ENCODE measurements around the gene ULK1. TPM values are rescaled to one million over a fixed set of nuclear protein-coding genes. Genes with fewer than 3 reads are reported as not detected.

Gene ULK1
- total and polyA plus RNA-seq, 2 of the 13 experiments (the other 11 are each of a cell fraction or from before 2014, with no cell fraction given), result 2.8 to 10.1 TPM

DNA sequence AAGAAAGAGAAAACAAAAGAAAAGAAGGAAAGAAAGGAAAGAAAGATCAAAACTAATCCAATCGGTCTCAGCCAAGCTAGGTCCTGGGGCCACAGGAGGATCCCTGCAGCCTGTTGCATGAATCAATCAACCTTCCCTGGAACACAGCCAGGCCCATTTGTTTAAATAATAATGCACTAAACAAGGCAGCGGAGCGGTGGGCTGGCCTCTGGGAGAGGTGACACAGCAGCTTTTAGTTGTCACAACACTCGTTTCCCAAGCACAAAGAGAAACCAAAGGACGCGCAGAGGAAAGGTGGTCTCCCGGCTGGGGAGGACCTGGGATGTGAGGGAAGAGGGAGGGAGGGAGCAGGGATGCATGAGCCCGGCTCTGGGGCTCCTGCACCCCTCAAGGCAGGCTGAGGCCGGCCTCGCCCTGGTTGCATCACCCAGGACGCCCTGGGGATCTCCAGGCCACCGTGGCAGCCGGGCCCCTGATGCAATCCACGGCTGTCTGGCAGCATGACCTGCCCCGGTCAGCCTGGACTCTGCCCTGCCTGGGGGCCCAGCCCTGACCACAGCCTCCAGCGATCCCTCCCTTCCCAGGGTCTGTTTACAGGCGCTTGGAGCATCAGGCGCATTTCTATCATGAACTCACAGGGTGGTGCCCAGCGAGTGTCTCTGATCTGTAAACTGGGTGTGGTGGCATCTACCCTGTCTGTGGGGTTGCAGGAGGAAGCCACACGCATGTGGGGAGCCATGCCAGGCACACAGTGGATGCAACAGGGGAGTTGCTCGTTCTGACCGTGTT, 33.8 kb upstream of the ULK1 start (continued):
- TF ChIP-seq KDM5B (CRISPR knock-in tag; IDR thresholded peaks at IDR 0.05; ENCODE audit: borderline replicate concordance) (peak; percentile 94; the same call in 1 of the 2 replicates), HOXA9 (CRISPR knock-in tag; IDR thresholded peaks at IDR 0.05; ENCODE audit: borderline replicate concordance) (no peak), NFIB (CRISPR knock-in tag; IDR thresholded peaks at IDR 0.05; ENCODE audit: borderline replicate concordance) (no peak), ZNF234 (CRISPR knock-in tag; conservative IDR thresholded peaks at IDR 0.05) (no peak), ZNF670 (CRISPR knock-in tag; IDR thresholded peaks at IDR 0.05; ENCODE audit: borderline replicate concordance) (peak; percentile 98), ZNF253 (CRISPR knock-in tag; IDR thresholded peaks at IDR 0.05; ENCODE audit: borderline replicate concordance) (peak; percentile 82; the same call in 1 of the 2 replicates), CREB1 (IDR thresholded peaks at IDR 0.05) (0 out of 2 replicates have a peak, but pooled peaks have one; percentile 7), CREB1 (CRISPR knock-in tag; IDR thresholded peaks at IDR 0.05) (no peak), ZNF891 (CRISPR knock-in tag; IDR thresholded peaks at IDR 0.05) (no peak; the same call in 1 of the 2 replicates), ZNF883 (CRISPR knock-in tag; IDR thresholded peaks at IDR 0.05; ENCODE audit: not compliant biosample characterization) (no peak), SMARCC2 (IDR thresholded peaks at IDR 0.05) (no peak), SYNCRIP (IDR thresholded peaks at IDR 0.05; ENCODE audit: insufficient read depth, low read depth, low read length) (no peak), ZFP36L2 (CRISPR knock-in tag; IDR thresholded peaks at IDR 0.05) (no peak), SRSF9 (IDR thresholded peaks at IDR 0.05; ENCODE audit: borderline replicate concordance, insufficient read depth, low read depth, low read length, poor library complexity, severe bottlenecking) (no peak), EP300 (IDR thresholded peaks at IDR 0.05; ENCODE audit: low read depth in 2 of 2, low read length in 2 of 2) (peak; percentile 89 to 97), EP300 (CRISPR knock-in tag; IDR thresholded peaks at IDR 0.05; ENCODE audit: borderline replicate concordance) (peak; percentile 96), ZNF121 (CRISPR knock-in tag; IDR thresholded peaks at IDR 0.05) (peak; percentile 88), MLLT10 (CRISPR knock-in tag; IDR thresholded peaks at IDR 0.05) (no peak), ZNF7 (CRISPR knock-in tag; IDR thresholded peaks at IDR 0.05) (no peak)
- TF ChIP-seq, protein P1, sequence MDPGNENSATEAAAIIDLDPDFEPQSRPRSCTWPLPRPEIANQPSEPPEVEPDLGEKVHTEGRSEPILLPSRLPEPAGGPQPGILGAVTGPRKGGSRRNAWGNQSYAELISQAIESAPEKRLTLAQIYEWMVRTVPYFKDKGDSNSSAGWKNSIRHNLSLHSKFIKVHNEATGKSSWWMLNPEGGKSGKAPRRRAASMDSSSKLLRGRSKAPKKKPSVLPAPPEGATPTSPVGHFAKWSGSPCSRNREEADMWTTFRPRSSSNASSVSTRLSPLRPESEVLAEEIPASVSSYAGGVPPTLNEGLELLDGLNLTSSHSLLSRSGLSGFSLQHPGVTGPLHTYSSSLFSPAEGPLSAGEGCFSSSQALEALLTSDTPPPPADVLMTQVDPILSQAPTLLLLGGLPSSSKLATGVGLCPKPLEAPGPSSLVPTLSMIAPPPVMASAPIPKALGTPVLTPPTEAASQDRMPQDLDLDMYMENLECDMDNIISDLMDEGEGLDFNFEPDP (CRISPR knock-in tag; conservative IDR thresholded peaks at IDR 0.05), result no peak
- TF ChIP-seq, protein P2, sequence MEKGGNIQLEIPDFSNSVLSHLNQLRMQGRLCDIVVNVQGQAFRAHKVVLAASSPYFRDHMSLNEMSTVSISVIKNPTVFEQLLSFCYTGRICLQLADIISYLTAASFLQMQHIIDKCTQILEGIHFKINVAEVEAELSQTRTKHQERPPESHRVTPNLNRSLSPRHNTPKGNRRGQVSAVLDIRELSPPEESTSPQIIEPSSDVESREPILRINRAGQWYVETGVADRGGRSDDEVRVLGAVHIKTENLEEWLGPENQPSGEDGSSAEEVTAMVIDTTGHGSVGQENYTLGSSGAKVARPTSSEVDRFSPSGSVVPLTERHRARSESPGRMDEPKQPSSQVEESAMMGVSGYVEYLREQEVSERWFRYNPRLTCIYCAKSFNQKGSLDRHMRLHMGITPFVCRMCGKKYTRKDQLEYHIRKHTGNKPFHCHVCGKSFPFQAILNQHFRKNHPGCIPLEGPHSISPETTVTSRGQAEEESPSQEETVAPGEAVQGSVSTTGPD (CRISPR knock-in tag; IDR thresholded peaks at IDR 0.05), result peak; percentile 85
- TF ChIP-seq, protein P3, sequence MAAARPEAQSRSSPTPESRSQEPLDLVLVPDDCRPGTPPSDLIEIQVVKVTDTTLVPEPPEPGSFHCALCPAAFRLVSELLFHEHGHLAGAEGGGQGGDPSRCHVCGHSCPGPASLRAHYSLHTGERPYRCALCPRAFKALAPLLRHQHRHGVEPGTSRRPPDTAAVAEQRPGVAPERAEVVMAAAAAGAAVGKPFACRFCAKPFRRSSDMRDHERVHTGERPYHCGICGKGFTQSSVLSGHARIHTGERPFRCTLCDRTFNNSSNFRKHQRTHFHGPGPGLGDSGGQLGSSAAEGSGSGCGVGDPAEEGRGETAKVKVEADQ (CRISPR knock-in tag; IDR thresholded peaks at IDR 0.05; ENCODE audit: borderline replicate concordance), result 0 out of 2 replicates have a peak, but pooled peaks have one; percentile 52
- TF ChIP-seq, protein P4, sequence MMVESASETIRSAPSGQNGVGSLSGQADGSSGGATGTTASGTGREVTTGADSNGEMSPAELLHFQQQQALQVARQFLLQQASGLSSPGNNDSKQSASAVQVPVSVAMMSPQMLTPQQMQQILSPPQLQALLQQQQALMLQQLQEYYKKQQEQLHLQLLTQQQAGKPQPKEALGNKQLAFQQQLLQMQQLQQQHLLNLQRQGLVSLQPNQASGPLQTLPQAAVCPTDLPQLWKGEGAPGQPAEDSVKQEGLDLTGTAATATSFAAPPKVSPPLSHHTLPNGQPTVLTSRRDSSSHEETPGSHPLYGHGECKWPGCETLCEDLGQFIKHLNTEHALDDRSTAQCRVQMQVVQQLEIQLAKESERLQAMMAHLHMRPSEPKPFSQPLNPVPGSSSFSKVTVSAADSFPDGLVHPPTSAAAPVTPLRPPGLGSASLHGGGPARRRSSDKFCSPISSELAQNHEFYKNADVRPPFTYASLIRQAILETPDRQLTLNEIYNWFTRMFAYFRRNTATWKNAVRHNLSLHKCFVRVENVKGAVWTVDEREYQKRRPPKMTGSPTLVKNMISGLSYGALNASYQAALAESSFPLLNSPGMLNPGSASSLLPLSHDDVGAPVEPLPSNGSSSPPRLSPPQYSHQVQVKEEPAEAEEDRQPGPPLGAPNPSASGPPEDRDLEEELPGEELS (CRISPR knock-in tag; IDR thresholded peaks at IDR 0.05), result peak; percentile 97

Measured in HepG2 (cell line).